Stimulated activated effector memory CD8-positive, alpha-beta T cell treated with anti-CD3 and anti-CD28 coated beads, Interleukin-12 subunit alpha, Interleukin-12 subunit beta, amount 100 ng/mL, for 72 hours (primary cell): ENCODE results near the gene WASF2.
A peak's percentile ranks its signal among the peaks of the same experiment; 100 is the strongest.

Experiments
- ATAC-seq: fragments of 150-1000 bp; cut with Tn5 transposase; 2 replicates; pipeline ENCODE4 v1.10.0; 2021
- DNase-seq, 2 donors: peaks; one replicate each; pipeline ENCODE4 v3.0.0; 2021 to 2022; ENCODE audit warnings: low spot score in 2 of 2
- H3K27ac Mint-ChIP-seq: one replicate; pipeline ENCODE4 v1.8.0; 2022; ENCODE audit warnings: mild to moderate bottlenecking, mixed read lengths
- H3K36me3 Mint-ChIP-seq: one replicate; pipeline ENCODE4 v1.8.0; 2022; ENCODE audit warnings: mild to moderate bottlenecking, mixed read lengths
- H3K4me1 Mint-ChIP-seq: one replicate; pipeline ENCODE4 v1.8.0; 2022; ENCODE audit warnings: mixed read lengths
- H3K4me3 Mint-ChIP-seq: one replicate; pipeline ENCODE4 v1.8.0; 2022; ENCODE audit warnings: mild to moderate bottlenecking, mixed read lengths
- H3K9me3 Mint-ChIP-seq: one replicate; pipeline ENCODE4 v1.8.0; 2022; ENCODE audit warnings: mixed read lengths

WASF2 gene

DNA sequence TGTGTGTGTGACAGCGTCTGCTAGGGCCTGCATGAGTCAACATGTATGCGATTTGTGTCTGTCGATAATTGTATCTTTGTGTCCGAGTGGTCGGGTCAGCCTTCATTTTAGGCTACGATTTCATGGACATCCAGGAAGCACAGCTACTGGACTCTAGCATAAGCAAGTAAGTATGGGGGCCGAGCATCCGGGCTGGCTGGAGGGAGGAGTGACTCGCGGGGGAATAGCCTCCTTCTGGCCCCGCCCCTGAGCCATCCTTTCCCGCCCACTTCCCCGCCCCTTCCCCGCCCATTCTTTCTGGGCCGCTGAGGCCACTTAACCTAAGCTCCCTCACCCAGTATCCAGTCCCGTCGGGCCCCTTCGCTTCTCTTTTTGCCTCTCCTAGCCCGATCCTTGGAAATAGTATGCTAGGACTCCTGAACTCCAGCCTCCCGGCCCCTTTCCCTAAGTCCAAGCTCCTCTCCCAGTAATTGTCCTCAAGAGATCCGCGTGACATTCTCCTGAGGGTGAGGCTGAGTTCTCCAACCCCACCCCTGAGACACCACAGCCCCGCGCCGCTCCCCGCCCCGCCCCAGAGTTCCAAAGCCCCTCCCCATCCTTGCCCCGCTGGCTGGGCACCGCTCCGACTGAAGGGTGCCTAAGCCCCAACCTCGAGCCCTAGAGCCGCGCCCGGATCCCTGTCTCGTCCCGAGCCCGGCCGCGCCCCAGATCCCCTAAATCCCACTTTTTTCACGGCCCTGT, 124.4 kb downstream of the WASF2 start:
- H3K4me3 Mint-ChIP-seq: peak overlapping the region; percentile 89
- H3K36me3 Mint-ChIP-seq: peaks cover 7% of the 10 kb centered on the region
- H3K27ac Mint-ChIP-seq: peak overlapping the region; percentile 83
- H3K4me1 Mint-ChIP-seq: peaks cover 37% of the 10 kb centered on the region
- peak; percentile 76 for ATAC-seq
- no peaks in the 10 kb centered on the region for H3K9me3 Mint-ChIP-seq
- peak; percentile 69 to 92 for DNase-seq

DNA sequence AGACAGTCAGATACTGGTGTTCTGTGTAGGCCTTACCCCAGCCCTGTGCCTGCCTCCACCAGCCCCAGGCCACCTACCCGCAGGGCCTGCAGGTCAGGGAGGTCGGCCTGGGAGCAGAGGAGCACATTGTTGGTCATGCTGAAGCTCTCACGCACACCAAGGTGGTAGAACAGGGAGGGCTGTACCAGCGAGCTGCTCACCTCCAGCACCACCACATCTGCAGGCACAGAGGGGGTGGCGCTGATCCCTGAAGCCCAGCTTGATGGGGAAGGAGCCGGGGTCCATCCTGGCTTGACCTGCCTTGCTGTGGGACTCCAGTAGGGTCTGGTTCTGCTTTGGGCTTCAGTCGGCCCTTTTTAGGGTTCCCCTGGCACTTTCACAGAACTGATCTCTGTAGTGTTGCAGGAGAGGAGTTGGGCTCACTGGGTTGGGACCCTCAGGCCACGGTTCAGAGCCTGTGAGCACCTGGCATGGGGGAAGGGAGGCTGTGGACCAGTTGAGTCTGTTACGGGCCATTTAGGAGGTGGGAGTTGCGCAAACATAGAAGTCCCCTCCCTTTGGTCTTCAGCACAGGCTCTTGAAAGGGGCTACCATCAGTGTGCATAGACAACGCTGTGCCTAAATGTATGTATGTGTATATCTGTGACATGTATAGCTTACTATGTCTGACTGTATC, 125.1 kb downstream of the WASF2 start:
- peak overlapping the region; percentile 89 for H3K4me3 Mint-ChIP-seq
- H3K4me1 Mint-ChIP-seq: peaks cover 43% of the 10 kb centered on the region
- H3K27ac Mint-ChIP-seq: peak overlapping the region; percentile 85
- no peaks in the 10 kb centered on the region for H3K9me3 Mint-ChIP-seq
- peaks cover 7% of the 10 kb centered on the region for H3K36me3 Mint-ChIP-seq
- ATAC-seq (no peak), DNase-seq (no peak)

DNA sequence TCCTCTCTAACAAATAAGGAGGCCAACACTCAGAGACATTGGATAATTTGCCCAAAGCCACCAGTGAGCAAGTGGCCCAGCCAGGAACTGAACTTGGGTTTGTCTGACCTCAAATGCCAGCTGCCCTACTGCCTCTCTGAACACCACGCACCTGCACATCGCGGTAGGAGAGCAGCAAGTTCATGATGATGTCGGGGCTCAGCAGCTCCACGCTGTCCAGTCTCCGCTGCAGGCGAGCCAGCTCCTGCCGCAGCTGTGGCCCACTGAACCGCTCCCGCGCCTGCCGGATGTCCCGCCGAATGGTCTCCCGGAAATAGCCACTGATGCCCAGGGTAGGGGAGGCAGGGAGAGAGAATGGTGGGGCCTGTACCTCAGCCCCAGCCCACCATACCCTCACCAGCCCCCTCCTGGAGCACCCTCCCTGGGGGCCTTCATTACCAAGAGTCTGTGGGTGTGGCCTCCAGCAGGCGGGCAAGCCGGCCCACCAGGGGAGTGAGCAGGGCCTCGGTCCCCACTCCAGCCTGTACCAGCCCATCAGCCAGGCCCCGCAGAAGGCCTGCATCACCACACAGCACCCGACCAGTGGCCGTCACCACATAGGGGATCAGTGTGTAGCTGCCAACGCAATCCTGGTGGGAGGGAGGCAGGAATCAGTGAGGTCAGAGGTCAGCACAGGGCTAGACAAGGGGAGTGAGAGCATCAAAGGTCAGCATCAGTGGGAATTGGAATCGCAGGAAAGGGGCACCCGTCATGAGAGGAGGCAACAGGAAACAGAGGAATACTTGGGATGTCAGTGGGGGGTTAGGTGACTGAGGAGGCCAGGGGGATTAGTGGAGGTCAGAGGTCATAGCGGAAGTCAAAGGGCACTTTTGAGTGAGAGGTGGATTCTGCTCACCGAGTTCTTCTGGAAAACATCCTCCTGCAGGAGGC, 125.9 kb downstream of the WASF2 start:
- H3K27ac Mint-ChIP-seq: peak overlapping the region; percentile 85
- H3K9me3 Mint-ChIP-seq: no peaks in the 10 kb centered on the region
- ATAC-seq: no peak
- DNase-seq: no peak
- H3K4me1 Mint-ChIP-seq: peaks cover 46% of the 10 kb centered on the region
- H3K36me3 Mint-ChIP-seq: peaks cover 14% of the 10 kb centered on the region
- peak overlapping the region; percentile 89 for H3K4me3 Mint-ChIP-seq

DNA sequence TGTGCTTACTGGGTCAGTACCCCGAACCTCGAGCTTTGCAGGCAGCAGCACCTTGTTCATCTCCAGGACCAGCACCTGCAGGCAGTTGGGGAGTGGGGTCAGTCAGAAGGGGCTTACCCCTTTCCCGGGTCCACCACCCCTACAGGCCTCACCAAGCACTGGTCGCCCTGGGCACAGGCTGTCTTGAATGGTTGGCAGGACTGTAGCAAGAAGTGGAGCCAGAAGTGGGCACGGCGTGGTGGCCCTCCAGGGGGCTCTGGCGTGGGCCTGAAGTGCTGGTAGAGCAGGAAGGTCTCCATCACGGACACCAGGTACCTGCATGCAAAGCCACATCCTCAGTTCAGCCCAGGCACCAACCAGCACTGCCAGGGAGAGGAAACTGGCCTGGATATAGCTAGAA, 128.4 kb downstream of the WASF2 start:
- peaks cover 54% of the 10 kb centered on the region for H3K4me1 Mint-ChIP-seq
- no peak for DNase-seq
- H3K36me3 Mint-ChIP-seq: peaks cover 24% of the 10 kb centered on the region
- no peaks in the 10 kb centered on the region for H3K9me3 Mint-ChIP-seq
- no peak for ATAC-seq
- peak overlapping the region; percentile 86 for H3K4me3 Mint-ChIP-seq
- H3K27ac Mint-ChIP-seq: no peak overlapping the region

DNA sequence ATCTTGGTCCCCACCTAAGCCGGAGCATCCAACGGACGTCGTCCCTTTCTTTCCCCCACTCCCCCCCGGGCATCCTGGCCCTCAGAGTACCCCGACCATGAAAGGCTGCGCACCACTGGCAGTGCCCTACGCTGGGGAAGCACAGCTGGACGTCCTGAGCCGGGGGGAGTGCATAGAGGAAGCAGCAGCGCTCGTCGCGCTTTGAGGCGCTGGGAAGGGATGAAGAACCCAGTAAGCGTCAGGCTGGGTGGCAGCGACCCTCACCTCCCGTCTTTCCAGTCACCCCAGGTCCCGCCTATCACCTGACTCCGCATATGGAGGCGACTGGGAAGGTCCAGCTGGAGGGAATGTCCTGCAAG, 128.9 kb downstream of the WASF2 start:
- no peak for DNase-seq
- Mint-ChIP-seq H3K27ac (peak overlapping the region; percentile 10), H3K36me3 (peaks cover 29% of the 10 kb centered on the region), H3K4me1 (peaks cover 54% of the 10 kb centered on the region), H3K9me3 (no peaks in the 10 kb centered on the region), H3K4me3 (peak overlapping the region; percentile 86)
- ATAC-seq: no peak

DNA sequence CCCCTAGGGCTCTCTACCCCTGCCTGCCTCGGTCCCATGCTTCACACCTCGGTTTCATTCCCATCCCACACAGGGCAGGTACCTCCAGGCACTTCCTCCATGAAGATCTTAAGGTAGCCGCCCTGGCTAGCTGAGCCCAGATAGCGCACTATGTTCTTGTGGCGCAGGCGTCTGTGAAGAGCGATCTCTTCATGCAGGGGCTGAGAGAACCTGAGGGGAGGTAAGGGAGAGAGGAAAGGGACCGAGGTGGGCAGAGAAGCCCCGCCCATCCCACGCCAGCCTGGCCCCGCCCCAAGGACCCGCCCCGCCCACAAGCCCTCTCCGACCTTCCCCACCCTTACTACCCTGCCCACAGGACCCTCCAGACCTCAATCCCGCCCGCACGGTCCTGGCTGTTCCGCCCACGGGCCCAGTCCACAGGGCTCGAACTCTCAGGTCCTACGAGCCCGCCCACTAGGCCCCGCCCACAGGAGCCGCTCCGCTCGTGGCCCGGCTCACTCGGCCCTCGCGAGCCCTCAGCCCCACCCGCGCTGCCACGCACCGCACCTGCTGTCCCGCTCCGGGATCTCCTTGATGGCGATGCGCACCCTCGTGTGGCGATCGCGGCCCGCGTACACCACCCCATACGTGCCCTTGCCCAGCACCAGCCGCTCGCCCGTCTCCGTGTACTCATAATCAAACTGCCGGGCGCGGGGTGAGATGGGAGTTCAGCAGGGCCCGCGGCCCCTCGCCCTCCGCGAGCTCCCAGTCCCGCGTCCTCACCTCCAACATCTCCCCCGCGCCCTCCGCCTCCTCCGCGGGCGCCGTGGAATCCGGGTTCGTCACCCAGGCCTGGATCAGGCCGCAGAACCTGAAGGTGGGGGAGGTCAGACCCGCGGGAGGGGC, 129.6 kb downstream of the WASF2 start:
- DNase-seq (peak in 1 of 2 donors; percentile 46), ATAC-seq (peak; percentile 0)
- peak overlapping the region; percentile 86 for H3K4me3 Mint-ChIP-seq
- peak overlapping the region; percentile 10 for H3K27ac Mint-ChIP-seq
- H3K36me3 Mint-ChIP-seq: peaks cover 29% of the 10 kb centered on the region
- H3K9me3 Mint-ChIP-seq: no peaks in the 10 kb centered on the region
- H3K4me1 Mint-ChIP-seq: peaks cover 54% of the 10 kb centered on the region

DNA sequence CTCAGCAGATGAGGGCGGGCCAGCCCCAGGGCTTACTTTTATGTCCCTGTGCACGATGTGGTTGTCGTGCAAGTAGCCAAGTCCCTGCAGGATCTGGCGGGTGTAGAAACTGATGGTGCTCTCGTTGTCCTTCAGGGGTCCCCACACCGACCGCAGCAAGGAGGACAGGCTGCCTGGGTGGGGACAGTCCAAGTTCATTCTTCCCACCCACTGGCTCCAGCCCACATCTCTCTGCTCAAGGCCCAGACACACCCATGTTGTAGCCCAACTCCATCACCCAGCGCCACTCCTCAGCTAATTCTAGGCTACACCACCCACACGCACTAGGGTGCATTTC, 130.2 kb downstream of the WASF2 start:
- Mint-ChIP-seq H3K4me3 (peak overlapping the region; percentile 86), H3K4me1 (peaks cover 52% of the 10 kb centered on the region), H3K9me3 (no peaks in the 10 kb centered on the region), H3K27ac (peak overlapping the region; percentile 69), H3K36me3 (peaks cover 35% of the 10 kb centered on the region)
- ATAC-seq (no peak), DNase-seq (no peak)

DNA sequence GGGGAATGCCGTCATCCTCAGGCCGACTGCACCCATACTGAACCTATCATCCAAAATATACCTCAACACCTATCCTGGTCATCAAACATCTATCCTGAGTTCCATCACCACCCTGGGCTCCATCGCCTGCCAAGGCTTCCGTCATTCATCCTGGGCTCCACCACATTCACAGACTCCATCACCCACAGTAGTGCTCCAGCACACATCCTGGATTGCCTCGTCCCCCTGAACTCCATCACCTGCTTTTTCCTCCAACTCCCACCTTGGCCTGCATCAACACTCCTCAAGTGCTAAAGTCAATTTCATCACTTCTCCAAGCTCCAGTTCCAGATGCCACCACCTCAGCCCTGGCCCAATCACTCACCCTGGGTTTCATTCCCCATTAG, 131.0 kb downstream of the WASF2 start:
- ATAC-seq: no peak
- peak overlapping the region; percentile 86 for H3K4me3 Mint-ChIP-seq

DNA sequence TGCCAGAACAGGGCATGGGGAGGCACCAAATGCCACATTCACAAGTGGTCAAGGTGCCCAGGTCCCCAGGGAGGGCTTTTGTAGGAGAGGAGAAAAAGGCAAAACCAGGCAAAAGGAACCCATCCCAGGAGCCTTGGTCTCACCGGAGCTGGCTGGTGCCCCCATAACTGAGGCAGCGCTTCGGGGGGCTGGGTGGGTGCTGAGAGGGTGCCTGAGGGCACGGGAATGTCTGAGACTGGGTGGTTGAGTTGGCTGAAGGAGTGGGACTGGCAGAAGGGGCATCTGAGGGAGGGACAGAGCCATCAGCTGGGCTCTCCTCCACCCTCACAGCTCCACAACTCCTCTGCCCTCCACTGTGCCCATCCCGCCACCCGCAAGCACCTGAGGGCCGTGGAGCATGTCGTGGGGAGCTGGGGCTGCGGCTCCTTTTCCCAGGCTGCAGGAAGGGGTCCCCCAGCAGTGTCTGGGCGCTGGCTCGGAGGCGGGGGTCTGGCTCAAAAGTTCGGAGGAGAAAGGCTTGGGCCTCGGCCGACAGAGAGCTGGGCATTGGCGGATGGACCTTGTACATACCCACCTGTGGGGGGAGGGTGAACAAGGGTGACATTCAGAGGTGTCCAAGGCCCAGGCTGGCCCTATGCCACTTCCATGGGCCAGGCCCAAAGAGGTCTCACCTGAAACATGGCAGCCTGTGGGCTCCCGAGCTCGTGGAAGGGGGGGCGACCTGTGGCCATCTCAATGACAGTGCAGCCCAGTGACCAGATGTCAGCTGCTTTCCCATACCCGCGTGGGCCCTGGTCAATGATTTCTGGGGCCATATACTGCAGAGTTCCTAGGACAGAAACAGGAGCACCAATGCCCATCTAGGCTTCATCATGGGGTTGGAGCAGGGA, 131.7 kb downstream of the WASF2 start:
- peak overlapping the region; percentile 83 for H3K27ac Mint-ChIP-seq
- peaks cover 43% of the 10 kb centered on the region for H3K4me1 Mint-ChIP-seq
- no peaks in the 10 kb centered on the region for H3K9me3 Mint-ChIP-seq
- no peak for DNase-seq
- ATAC-seq: no peak
- peak overlapping the region; percentile 86 for H3K4me3 Mint-ChIP-seq
- H3K36me3 Mint-ChIP-seq: peaks cover 43% of the 10 kb centered on the region

More for the DNA sequence above, 131.0 kb downstream of the WASF2 start:
- Mint-ChIP-seq H3K36me3 (peaks cover 38% of the 10 kb centered on the region), H3K9me3 (no peaks in the 10 kb centered on the region), H3K27ac (peak overlapping the region; percentile 69), H3K4me1 (peaks cover 43% of the 10 kb centered on the region)
- no peak for DNase-seq

DNA sequence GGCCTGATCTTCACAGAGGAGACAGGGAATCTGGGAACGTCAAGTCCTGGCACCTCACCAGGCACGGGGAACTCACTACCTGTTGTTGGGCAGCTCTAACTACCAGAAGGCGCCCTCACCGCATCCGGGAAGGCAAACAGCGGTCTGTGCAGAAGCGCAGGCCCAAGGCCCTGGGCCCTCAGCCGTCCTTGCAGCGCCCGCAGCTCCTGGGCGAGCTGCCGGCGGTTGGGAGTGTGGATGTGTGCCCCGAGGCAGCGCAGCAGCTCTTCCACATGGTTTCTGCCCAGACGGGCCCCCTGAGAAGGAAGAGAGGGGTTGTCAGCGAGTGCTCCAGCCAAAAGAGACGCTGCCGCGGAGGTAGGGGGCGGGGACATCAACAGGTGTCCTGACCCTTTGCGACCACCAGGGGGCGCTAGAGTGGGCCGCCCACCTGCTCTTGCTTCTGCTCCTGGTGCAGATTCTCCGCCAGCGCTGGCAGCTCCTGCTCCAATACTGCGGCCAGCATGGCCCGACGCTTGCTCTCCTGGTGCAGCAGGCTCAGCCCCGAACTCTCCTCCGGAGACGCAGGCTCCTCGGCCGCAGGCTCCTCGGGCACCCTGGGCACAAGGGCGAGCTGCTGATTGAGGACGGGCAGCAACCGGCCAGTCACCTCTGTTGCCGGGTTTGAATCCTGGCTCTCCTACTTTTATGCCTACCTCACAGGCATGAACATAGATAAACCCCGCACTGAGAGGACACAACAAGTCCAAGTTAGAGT, 132.5 kb downstream of the WASF2 start:
- Mint-ChIP-seq H3K4me3 (peak overlapping the region; percentile 86), H3K36me3 (peaks cover 43% of the 10 kb centered on the region), H3K9me3 (no peaks in the 10 kb centered on the region), H3K4me1 (peaks cover 43% of the 10 kb centered on the region), H3K27ac (peak overlapping the region; percentile 83)
- ATAC-seq: peak; percentile 56
- peak; percentile 77 to 92 for DNase-seq

DNA sequence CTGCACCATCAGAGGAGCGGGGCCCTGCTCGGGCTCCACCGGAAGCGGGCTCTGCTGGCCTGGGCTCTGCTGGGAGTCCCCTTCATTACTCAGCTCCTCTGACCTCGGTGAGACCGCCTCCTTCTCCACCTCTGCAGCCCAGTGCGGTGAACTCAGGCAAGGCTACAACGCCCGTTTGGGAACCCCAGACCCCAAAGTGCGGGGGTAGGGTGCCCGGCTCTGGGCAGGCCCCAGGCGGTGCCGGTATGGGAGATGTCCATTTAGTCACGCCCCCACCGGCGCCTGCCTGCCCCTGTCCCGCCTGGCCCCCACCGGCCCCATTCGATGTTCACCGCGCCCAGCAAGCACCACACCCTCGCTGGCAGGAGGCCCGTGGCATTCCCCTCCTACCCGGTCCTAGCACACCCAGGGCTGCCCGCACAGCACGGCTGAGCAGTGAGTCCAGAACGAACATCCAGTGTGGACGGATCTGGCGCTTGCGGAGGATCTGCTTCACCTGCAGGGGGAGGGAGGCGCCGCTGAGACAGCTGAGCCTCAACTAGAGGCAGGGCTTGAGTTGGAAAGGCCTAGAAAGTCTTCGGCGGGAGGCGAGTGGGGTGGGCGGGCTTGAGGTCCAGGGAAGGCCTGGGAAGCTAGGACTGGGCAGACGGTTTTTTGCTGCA, 133.2 kb downstream of the WASF2 start:
- Mint-ChIP-seq H3K4me1 (peaks cover 43% of the 10 kb centered on the region), H3K4me3 (peak overlapping the region; percentile 86), H3K9me3 (no peaks in the 10 kb centered on the region), H3K27ac (peak overlapping the region; percentile 83), H3K36me3 (peaks cover 47% of the 10 kb centered on the region)
- DNase-seq (peak; percentile 46 to 78), ATAC-seq (peak; percentile 86)

DNA sequence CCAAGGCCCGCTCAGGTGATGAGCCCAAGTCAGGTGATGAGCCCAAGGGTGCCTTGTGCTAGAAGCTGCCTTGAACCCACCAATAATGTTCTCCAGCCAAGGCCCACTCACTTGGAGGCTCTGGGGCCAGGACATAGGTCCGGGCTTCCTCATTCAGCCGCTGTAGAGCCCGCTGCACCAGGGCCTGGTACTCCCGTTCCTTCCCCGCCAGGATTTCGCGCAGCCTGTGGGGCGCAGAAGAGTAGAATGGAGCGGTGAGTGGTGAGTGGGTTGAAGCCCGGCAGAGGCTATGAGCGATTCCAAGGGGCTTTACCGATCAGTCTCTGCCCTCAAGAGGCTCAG, 133.7 kb downstream of the WASF2 start:
- Mint-ChIP-seq H3K4me1 (peaks cover 43% of the 10 kb centered on the region), H3K9me3 (no peaks in the 10 kb centered on the region), H3K27ac (peak overlapping the region; percentile 83), H3K4me3 (peak overlapping the region; percentile 86), H3K36me3 (peaks cover 52% of the 10 kb centered on the region)
- DNase-seq (no peak), ATAC-seq (no peak)

DNA sequence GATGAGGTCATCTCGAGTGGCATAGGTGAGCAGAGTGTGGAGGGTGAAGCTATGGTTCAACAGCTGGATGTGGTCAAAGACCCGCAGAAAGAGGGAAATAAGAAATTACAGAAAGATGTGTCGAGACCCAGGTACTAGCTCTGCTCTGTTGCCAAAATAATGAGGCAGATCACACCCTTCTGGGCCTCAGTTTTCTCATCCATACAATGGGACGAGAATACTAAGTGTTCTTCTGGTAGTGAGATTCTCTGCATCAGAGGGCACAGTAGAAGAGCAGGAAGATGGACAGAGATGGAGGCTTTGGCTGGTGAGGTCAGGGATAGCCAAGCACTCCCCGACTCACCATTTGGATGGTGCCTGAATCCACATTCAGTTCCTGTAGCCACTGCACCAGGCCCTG, 134.3 kb downstream of the WASF2 start:
- no peak for ATAC-seq
- no peaks in the 10 kb centered on the region for H3K9me3 Mint-ChIP-seq
- peak overlapping the region; percentile 86 for H3K4me3 Mint-ChIP-seq
- peak overlapping the region; percentile 83 for H3K27ac Mint-ChIP-seq
- H3K4me1 Mint-ChIP-seq: peaks cover 43% of the 10 kb centered on the region
- peaks cover 55% of the 10 kb centered on the region for H3K36me3 Mint-ChIP-seq
- DNase-seq: no peak
